DND-41 (cell line): ENCODE data around the gene METTL24.
A peak's percentile ranks its signal among the peaks of the same experiment; 100 is the strongest.

Source experiments
- ATAC-seq: fragments of 200-7000 bp; cut with Tn5 transposase; 3 replicates; pipeline ENCODE4 v1.9.1; 2021; ENCODE audit warnings: low read depth; ENCODE audit not compliant: insufficient read depth
- DNase-seq: peaks from one replicate; pipeline ENCODE4 v3.0.0-alpha.2; 2020
- H2AFZ ChIP-seq: 2 replicates; pipeline ENCODE4 v1.6.0; 2012; ENCODE audit warnings: low read depth, low read length
- H3K27ac ChIP-seq: 2 replicates; pipeline ENCODE4 v1.5.1; 2012; ENCODE audit warnings: low read length, inconsistent platforms
- H3K27me3 ChIP-seq: fragments of 200-600 bp; sonication (generic); 2 replicates; pipeline ENCODE4 v1.6.0; 2012; ENCODE audit warnings: low read length, mild to moderate bottlenecking, inconsistent platforms; ENCODE audit not compliant: insufficient read depth, poor library complexity
- H3K36me3 ChIP-seq: 2 replicates; pipeline ENCODE4 v1.5.1; 2012; ENCODE audit warnings: low read length, inconsistent platforms; ENCODE audit not compliant: insufficient read depth
- H3K4me1 ChIP-seq: 2 replicates; pipeline ENCODE4 v1.5.1; 2012; ENCODE audit warnings: mild to moderate bottlenecking, low read length; ENCODE audit not compliant: insufficient read depth
- H3K4me2 ChIP-seq: 2 replicates; pipeline ENCODE4 v1.6.0; 2012; ENCODE audit warnings: mild to moderate bottlenecking, moderate library complexity, low read length, inconsistent platforms; ENCODE audit not compliant: insufficient read depth
- H3K4me3 ChIP-seq, 2 experiments: fragments of 200-600 bp in 1 of 2; shearing (Covaris generic) in 1 of 2; 2 replicates each; pipeline ENCODE4 v1.5.1; 2012 to 2016; ENCODE audit warnings: inconsistent platforms in 2 of 2, low read length in 2 of 2, mild to moderate bottlenecking in 2 of 2, low read depth in 1 of 2, moderate library complexity in 1 of 2
- H3K79me2 ChIP-seq: 2 replicates; pipeline ENCODE4 v1.6.0; 2012; ENCODE audit warnings: low read length, inconsistent platforms; ENCODE audit not compliant: insufficient read depth
- H3K9ac ChIP-seq: 2 replicates; pipeline ENCODE4 v1.6.0; 2012; ENCODE audit warnings: low read depth, mild to moderate bottlenecking, inconsistent platforms, low read length, moderate library complexity
- H3K9me3 ChIP-seq: 2 replicates; pipeline ENCODE4 v1.5.1; 2012; ENCODE audit warnings: low read length, moderate library complexity, mild to moderate bottlenecking, inconsistent platforms; ENCODE audit not compliant: insufficient read depth, severe bottlenecking
- H4K20me1 ChIP-seq: 2 replicates; pipeline ENCODE4 v1.6.0; 2012; ENCODE audit warnings: low read length; ENCODE audit not compliant: insufficient read depth
- EZH2 ChIP-seq: IDR thresholded peaks from 3 replicates; pipeline ENCODE4 v1.6.1; 2012; ENCODE audit warnings: borderline replicate concordance, low read depth, mild to moderate bottlenecking, moderate library complexity, low read length, inconsistent platforms; ENCODE audit not compliant: severe bottlenecking
- TF ChIP-seq, protein P1 (sequence below): IDR thresholded peaks from 2 replicates; pipeline ENCODE4 v1.5.1; 2012; ENCODE audit warnings: borderline replicate concordance, low read length, moderate library complexity, mild to moderate bottlenecking; ENCODE audit not compliant: poor library complexity, severe bottlenecking; ENCODE audit errors: extremely low read depth

Gene METTL24

GRCh38 chr6:110390404-110390803, 32.3 kb upstream of the METTL24 start:
- Histone ChIP-seq H3K9ac (no peak overlapping the region), H2AFZ (no peak overlapping the region), H3K4me1 (no peaks in the 10 kb centered on the region), H3K4me3 (no peak overlapping the region), H3K27me3 (peaks cover 2% of the 10 kb centered on the region), H4K20me1 (no peaks in the 10 kb centered on the region), H3K36me3 (no peaks in the 10 kb centered on the region), H3K4me2 (no peak overlapping the region), H3K27ac (no peak overlapping the region), H3K79me2 (no peaks in the 10 kb centered on the region), H3K9me3 (no peaks in the 10 kb centered on the region)
- DNase-seq (no peak), ATAC-seq (peak; percentile 35; the same call in 1 of the 3 replicates)
- no peak for TF ChIP-seq EZH2
- TF ChIP-seq, protein P1, sequence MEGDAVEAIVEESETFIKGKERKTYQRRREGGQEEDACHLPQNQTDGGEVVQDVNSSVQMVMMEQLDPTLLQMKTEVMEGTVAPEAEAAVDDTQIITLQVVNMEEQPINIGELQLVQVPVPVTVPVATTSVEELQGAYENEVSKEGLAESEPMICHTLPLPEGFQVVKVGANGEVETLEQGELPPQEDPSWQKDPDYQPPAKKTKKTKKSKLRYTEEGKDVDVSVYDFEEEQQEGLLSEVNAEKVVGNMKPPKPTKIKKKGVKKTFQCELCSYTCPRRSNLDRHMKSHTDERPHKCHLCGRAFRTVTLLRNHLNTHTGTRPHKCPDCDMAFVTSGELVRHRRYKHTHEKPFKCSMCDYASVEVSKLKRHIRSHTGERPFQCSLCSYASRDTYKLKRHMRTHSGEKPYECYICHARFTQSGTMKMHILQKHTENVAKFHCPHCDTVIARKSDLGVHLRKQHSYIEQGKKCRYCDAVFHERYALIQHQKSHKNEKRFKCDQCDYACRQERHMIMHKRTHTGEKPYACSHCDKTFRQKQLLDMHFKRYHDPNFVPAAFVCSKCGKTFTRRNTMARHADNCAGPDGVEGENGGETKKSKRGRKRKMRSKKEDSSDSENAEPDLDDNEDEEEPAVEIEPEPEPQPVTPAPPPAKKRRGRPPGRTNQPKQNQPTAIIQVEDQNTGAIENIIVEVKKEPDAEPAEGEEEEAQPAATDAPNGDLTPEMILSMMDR: no peak

- ATAC-seq (no peak), DNase-seq (no peak)
- Histone ChIP-seq H3K27ac (no peak overlapping the region), H3K9ac (no peak overlapping the region), H3K4me3 (no peak overlapping the region), H3K79me2 (no peaks in the 10 kb centered on the region), H4K20me1 (no peaks in the 10 kb centered on the region), H3K27me3 (peaks cover 2% of the 10 kb centered on the region), H3K4me2 (no peak overlapping the region), H3K36me3 (no peaks in the 10 kb centered on the region), H3K4me1 (no peaks in the 10 kb centered on the region), H2AFZ (no peak overlapping the region), H3K9me3 (no peaks in the 10 kb centered on the region)
- TF ChIP-seq, protein P1: no peak
- TF ChIP-seq EZH2: no peak
Observed at GRCh38 chr6:110389689-110390382, 31.7 kb upstream of the METTL24 start.

GRCh38 chr6:110387986-110388385, 29.8 kb upstream of the METTL24 start:
- H3K27me3 ChIP-seq: peaks cover 2% of the 10 kb centered on the region

More at GRCh38 chr6:110387986-110388385, 29.8 kb upstream of the METTL24 start:
- Histone ChIP-seq H3K9me3 (no peaks in the 10 kb centered on the region), H3K27ac (no peak overlapping the region), H3K4me3 (no peak overlapping the region), H3K79me2 (no peaks in the 10 kb centered on the region), H3K4me1 (no peaks in the 10 kb centered on the region), H3K36me3 (no peaks in the 10 kb centered on the region), H3K9ac (no peak overlapping the region), H3K4me2 (no peak overlapping the region), H4K20me1 (no peaks in the 10 kb centered on the region), H2AFZ (no peak overlapping the region)
- TF ChIP-seq, protein P1: no peak
- no peak for TF ChIP-seq EZH2
- DNase-seq: no peak
- ATAC-seq: no peak
